BLaER1 treated with 17β-estradiol and CSF1 and Interleukin-3, amounts not matched to agents 10 nM and 100 nM (cell line): Measurements from ENCODE around the gene ITPK1.

Source experiments
- H3K27ac ChIP-seq, 11 experiments: shearing (Covaris generic); formaldehyde crosslinking; 2 replicates each; pipeline ENCODE4 v1.8.1; 2022
- H3K27me3 ChIP-seq, 11 experiments: shearing (Covaris generic); formaldehyde crosslinking; 2 replicates each; pipeline ENCODE4 v1.8.1; 2022
- H3K36me3 ChIP-seq, 11 experiments: shearing (Covaris generic); formaldehyde crosslinking; 2 replicates each; pipeline ENCODE4 v1.8.1; 2022
- H3K4me1 ChIP-seq, 10 experiments: shearing (Covaris generic); formaldehyde crosslinking; 2 replicates each; pipeline ENCODE4 v1.8.1; 2022
- H3K4me2 ChIP-seq, 11 experiments: shearing (Covaris generic); formaldehyde crosslinking; 2 replicates each; pipeline ENCODE4 v1.8.1; 2022
- H3K4me3 ChIP-seq, 10 experiments: shearing (Covaris generic); formaldehyde crosslinking; 2 replicates each; pipeline ENCODE4 v1.8.1; 2022
- H3K9ac ChIP-seq, 11 experiments: shearing (Covaris generic); formaldehyde crosslinking; 2 replicates each; pipeline ENCODE4 v1.8.1; 2022
- H3K9me3 ChIP-seq, 11 experiments: shearing (Covaris generic); formaldehyde crosslinking; replicated peaks in 1 of 11; 2 replicates each; pipeline ENCODE4 v1.8.1; 2022
- H4K20me1 ChIP-seq, 11 experiments: shearing (Covaris generic); formaldehyde crosslinking; 2 replicates each; pipeline ENCODE4 v1.8.1; 2022
- Cebpa-rat ChIP-seq, 11 experiments: shearing (Covaris generic); IDR thresholded peaks; 2 replicates each; pipeline ENCODE4 v1.8.1; 2022

ITPK1 gene

GRCh38 chr14:92971601-92972180 is 144.0 kb downstream of the ITPK1 start:
- peaks cover 18 to 46% (median 33%) of the 10 kb centered on the region in 11 experiments for H3K9me3 ChIP-seq
- peaks cover 0 to 21% (median 5%) of the 10 kb centered on the region in 10 experiments; a peak in 9 of 20 replicates for H3K4me1 ChIP-seq
- no peak overlapping the region for H3K27ac ChIP-seq
- H3K27me3 ChIP-seq = no peaks in the 10 kb centered on the region
- TF ChIP-seq Cebpa-rat (IDR thresholded peaks at IDR 0.05) = no peak
- H3K36me3 ChIP-seq = peaks cover 16 to 81% (median 36%) of the 10 kb centered on the region in 11 experiments
- no peak overlapping the region for H3K4me3 ChIP-seq
- peaks cover 0 to 69% (median 11%) of the 10 kb centered on the region in 11 experiments; a peak in 12 of 22 replicates for H4K20me1 ChIP-seq
- no peak overlapping the region for H3K4me2 ChIP-seq
- no peak overlapping the region for H3K9ac ChIP-seq

- no peak overlapping the region for H3K9ac ChIP-seq
- H4K20me1 ChIP-seq = peaks cover 0 to 75% (median 12%) of the 10 kb centered on the region in 11 experiments; a peak in 12 of 22 replicates
- peaks cover 8 to 46% (median 23%) of the 10 kb centered on the region in 11 experiments; a peak in 19 of 22 replicates for H3K9me3 ChIP-seq
- H3K4me3 ChIP-seq = no peak overlapping the region
- H3K27ac ChIP-seq = no peak overlapping the region
- H3K4me1 ChIP-seq = peaks cover 0 to 19% (median 6%) of the 10 kb centered on the region in 10 experiments; a peak in 12 of 20 replicates
- TF ChIP-seq Cebpa-rat (IDR thresholded peaks at IDR 0.05) = no peak
- H3K36me3 ChIP-seq = peaks cover 4 to 67% (median 22%) of the 10 kb centered on the region in 11 experiments; a peak in 18 of 22 replicates
- peak overlapping the region in 2 of 11 experiments; percentile 23 to 48; a peak in 4 of 22 replicates for H3K4me2 ChIP-seq
- no peaks in the 10 kb centered on the region for H3K27me3 ChIP-seq
Observed at GRCh38 chr14:92970271-92970670, 145.5 kb downstream of the ITPK1 start.

GRCh38 chr14:92969871-92970270 is 145.9 kb downstream of the ITPK1 start:
- TF ChIP-seq Cebpa-rat (IDR thresholded peaks at IDR 0.05) = no peak
- Histone ChIP-seq H3K4me3 (no peak overlapping the region), H3K27me3 (no peaks in the 10 kb centered on the region), H3K36me3 (peaks cover 4 to 63% (median 18%) of the 10 kb centered on the region in 11 experiments; a peak in 16 of 22 replicates), H3K4me1 (peaks cover 4 to 23% (median 10%) of the 10 kb centered on the region in 10 experiments; a peak in 19 of 20 replicates), H3K9ac (no peak overlapping the region), H3K27ac (no peak overlapping the region), H4K20me1 (peaks cover 0 to 79% (median 16%) of the 10 kb centered on the region in 11 experiments; a peak in 14 of 22 replicates), H3K4me2 (peak overlapping the region in 2 of 11 experiments; percentile 23 to 48; a peak in 3 of 22 replicates), H3K9me3 (peaks cover 5 to 46% (median 19%) of the 10 kb centered on the region in 11 experiments; a peak in 18 of 22 replicates)

GRCh38 chr14:92969430-92969829 is 146.3 kb downstream of the ITPK1 start:
- H3K9ac ChIP-seq = no peak overlapping the region
- peaks cover 4 to 43% (median 17%) of the 10 kb centered on the region in 11 experiments; a peak in 15 of 22 replicates for H3K9me3 ChIP-seq
- no peak overlapping the region for H3K4me3 ChIP-seq
- H3K27me3 ChIP-seq = no peaks in the 10 kb centered on the region
- H3K4me1 ChIP-seq = peaks cover 8 to 28% (median 14%) of the 10 kb centered on the region in 10 experiments; a peak in 19 of 20 replicates
- peaks cover 0 to 83% (median 20%) of the 10 kb centered on the region in 11 experiments; a peak in 14 of 22 replicates for H4K20me1 ChIP-seq
- no peak overlapping the region for H3K27ac ChIP-seq
- peak overlapping the region in 2 of 11 experiments; percentile 23 to 48; a peak in 1 of 22 replicates for H3K4me2 ChIP-seq
- TF ChIP-seq Cebpa-rat (IDR thresholded peaks at IDR 0.05) = no peak
- peaks cover 1 to 58% (median 13%) of the 10 kb centered on the region in 11 experiments; a peak in 12 of 22 replicates for H3K36me3 ChIP-seq

- H3K9ac ChIP-seq = no peak overlapping the region
- no peak overlapping the region for H3K4me3 ChIP-seq
- no peak for TF ChIP-seq Cebpa-rat (IDR thresholded peaks at IDR 0.05)
- H3K27ac ChIP-seq = no peak overlapping the region
- peaks cover 0 to 84% (median 26%) of the 10 kb centered on the region in 11 experiments; a peak in 15 of 22 replicates for H4K20me1 ChIP-seq
- H3K27me3 ChIP-seq = no peaks in the 10 kb centered on the region
- no peak overlapping the region for H3K4me2 ChIP-seq
- H3K9me3 ChIP-seq = peaks cover 0 to 35% (median 14%) of the 10 kb centered on the region in 11 experiments; a peak in 15 of 22 replicates
- H3K4me1 ChIP-seq = peaks cover 9 to 28% (median 15%) of the 10 kb centered on the region in 10 experiments; a peak in 19 of 20 replicates
- H3K36me3 ChIP-seq = peaks cover 0 to 48% (median 4%) of the 10 kb centered on the region in 11 experiments; a peak in 11 of 22 replicates
Observed at GRCh38 chr14:92968291-92969020, 147.3 kb downstream of the ITPK1 start.

- TF ChIP-seq Cebpa-rat (IDR thresholded peaks at IDR 0.05) = no peak
- Histone ChIP-seq H3K36me3 (peaks cover 0 to 47% (median 4%) of the 10 kb centered on the region in 11 experiments; a peak in 12 of 22 replicates), H3K27ac (no peak overlapping the region), H3K9ac (no peak overlapping the region), H4K20me1 (peaks cover 0 to 87% (median 31%) of the 10 kb centered on the region in 11 experiments; a peak in 16 of 22 replicates), H3K4me3 (no peak overlapping the region), H3K4me2 (no peak overlapping the region), H3K27me3 (no peaks in the 10 kb centered on the region), H3K9me3 (peaks cover 0 to 35% (median 14%) of the 10 kb centered on the region in 11 experiments; a peak in 13 of 22 replicates), H3K4me1 (peaks cover 9 to 28% (median 15%) of the 10 kb centered on the region in 10 experiments; a peak in 19 of 20 replicates)
Observed at GRCh38 chr14:92967346-92967926, 148.3 kb downstream of the ITPK1 start.

- Histone ChIP-seq H3K9ac (no peak overlapping the region), H3K4me1 (peaks cover 9 to 24% (median 14%) of the 10 kb centered on the region in 10 experiments; a peak in 19 of 20 replicates), H3K9me3 (peaks cover 0 to 35% (median 14%) of the 10 kb centered on the region in 11 experiments; a peak in 13 of 22 replicates), H4K20me1 (peaks cover 0 to 87% (median 28%) of the 10 kb centered on the region in 11 experiments; a peak in 16 of 22 replicates), H3K27me3 (no peaks in the 10 kb centered on the region), H3K36me3 (peaks cover 7 to 56% (median 24%) of the 10 kb centered on the region in 11 experiments; a peak in 18 of 22 replicates), H3K4me3 (no peak overlapping the region), H3K27ac (no peak overlapping the region), H3K4me2 (peak overlapping the region in 7 of 11 experiments; percentile 8 to 50 (median 26); a peak in 8 of 22 replicates)
- no peak for TF ChIP-seq Cebpa-rat (IDR thresholded peaks at IDR 0.05)
Observed at GRCh38 chr14:92965281-92965680, 150.4 kb downstream of the ITPK1 start.
